ENCODE data around the gene MEP1A. TPM values are rescaled to one million over a fixed set of nuclear protein-coding genes. Genes with fewer than 3 reads are reported as not detected.
"Not testable (repeated sequence)": the region's sequence is repeated elsewhere in the genome, so short reads cannot be mapped to it uniquely, and the experiment has no call there.

MEP1A gene
- total and polyA plus RNA-seq, 9 of the 15 experiments (the other 6 are each of a cell fraction or from before 2014, with no cell fraction given) = not detected

DNA sequence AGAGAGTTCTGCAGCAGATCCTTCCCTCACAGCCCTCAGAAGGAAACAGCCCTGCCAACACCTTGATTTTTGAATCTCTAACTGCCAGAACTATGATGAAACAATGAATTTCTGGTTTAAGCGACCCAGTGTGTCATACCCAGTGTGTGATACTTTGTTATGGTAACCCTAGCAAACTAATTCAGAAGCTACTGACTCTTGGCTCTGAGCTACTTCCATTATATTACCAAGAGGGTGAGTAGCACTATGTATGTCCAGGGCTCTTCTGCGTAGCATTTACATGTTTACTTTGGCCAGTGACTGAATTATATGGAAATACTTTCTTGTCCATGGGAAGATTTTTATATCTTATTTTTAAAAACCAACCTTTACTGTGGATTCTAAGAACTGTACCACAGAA lies 29.7 kb upstream of the MEP1A start (continued):
- TF ChIP-seq ZNF583 (CRISPR knock-in tag; IDR thresholded peaks at IDR 0.05) (no peak), MAFK (IDR thresholded peaks at IDR 0.05; ENCODE audit: low read length) (no peak), BACH1 (tag; IDR thresholded peaks at IDR 0.05) (no peak), NR2C2 (CRISPR knock-in tag; IDR thresholded peaks at IDR 0.05) (no peak), NR2C2 (tag; IDR thresholded peaks at IDR 0.05) (no peak), NR4A1 (CRISPR knock-in tag; IDR thresholded peaks at IDR 0.05) (no peak), NR4A1 (tag; IDR thresholded peaks at IDR 0.05) (no peak)
- TF ChIP-seq, protein P1, sequence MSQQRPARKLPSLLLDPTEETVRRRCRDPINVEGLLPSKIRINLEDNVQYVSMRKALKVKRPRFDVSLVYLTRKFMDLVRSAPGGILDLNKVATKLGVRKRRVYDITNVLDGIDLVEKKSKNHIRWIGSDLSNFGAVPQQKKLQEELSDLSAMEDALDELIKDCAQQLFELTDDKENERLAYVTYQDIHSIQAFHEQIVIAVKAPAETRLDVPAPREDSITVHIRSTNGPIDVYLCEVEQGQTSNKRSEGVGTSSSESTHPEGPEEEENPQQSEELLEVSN (IDR thresholded peaks at IDR 0.05; ENCODE audit: borderline replicate concordance in 1 of 2, extremely low read depth in 1 of 2, insufficient read depth in 1 of 2, insufficient read length in 1 of 2, low read depth in 1 of 2, low read length in 1 of 2, poor library complexity in 1 of 2, severe bottlenecking in 1 of 2) = no peak
- TF ChIP-seq, protein P2, sequence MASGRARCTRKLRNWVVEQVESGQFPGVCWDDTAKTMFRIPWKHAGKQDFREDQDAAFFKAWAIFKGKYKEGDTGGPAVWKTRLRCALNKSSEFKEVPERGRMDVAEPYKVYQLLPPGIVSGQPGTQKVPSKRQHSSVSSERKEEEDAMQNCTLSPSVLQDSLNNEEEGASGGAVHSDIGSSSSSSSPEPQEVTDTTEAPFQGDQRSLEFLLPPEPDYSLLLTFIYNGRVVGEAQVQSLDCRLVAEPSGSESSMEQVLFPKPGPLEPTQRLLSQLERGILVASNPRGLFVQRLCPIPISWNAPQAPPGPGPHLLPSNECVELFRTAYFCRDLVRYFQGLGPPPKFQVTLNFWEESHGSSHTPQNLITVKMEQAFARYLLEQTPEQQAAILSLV (tag; IDR thresholded peaks at IDR 0.05) = no peak
- TF ChIP-seq, protein P3, sequence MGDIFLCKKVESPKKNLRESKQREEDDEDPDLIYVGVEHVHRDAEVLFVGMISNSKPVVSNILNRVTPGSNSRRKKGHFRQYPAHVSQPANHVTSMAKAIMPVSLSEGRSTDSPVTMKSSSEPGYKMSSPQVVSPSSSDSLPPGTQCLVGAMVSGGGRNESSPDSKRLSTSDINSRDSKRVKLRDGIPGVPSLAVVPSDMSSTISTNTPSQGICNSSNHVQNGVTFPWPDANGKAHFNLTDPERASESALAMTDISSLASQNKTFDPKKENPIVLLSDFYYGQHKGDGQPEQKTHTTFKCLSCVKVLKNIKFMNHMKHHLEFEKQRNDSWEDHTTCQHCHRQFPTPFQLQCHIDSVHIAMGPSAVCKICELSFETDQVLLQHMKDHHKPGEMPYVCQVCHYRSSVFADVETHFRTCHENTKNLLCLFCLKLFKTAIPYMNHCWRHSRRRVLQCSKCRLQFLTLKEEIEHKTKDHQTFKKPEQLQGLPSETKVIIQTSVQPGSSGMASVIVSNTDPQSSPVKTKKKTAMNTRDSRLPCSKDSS (IDR thresholded peaks at IDR 0.05; ENCODE audit: low read depth, partially characterized antibody) = no peak
- TF ChIP-seq, protein P4, sequence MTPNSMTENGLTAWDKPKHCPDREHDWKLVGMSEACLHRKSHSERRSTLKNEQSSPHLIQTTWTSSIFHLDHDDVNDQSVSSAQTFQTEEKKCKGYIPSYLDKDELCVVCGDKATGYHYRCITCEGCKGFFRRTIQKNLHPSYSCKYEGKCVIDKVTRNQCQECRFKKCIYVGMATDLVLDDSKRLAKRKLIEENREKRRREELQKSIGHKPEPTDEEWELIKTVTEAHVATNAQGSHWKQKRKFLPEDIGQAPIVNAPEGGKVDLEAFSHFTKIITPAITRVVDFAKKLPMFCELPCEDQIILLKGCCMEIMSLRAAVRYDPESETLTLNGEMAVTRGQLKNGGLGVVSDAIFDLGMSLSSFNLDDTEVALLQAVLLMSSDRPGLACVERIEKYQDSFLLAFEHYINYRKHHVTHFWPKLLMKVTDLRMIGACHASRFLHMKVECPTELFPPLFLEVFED (CRISPR knock-in tag; conservative IDR thresholded peaks at IDR 0.05) = no peak
- TF ChIP-seq, protein P5, sequence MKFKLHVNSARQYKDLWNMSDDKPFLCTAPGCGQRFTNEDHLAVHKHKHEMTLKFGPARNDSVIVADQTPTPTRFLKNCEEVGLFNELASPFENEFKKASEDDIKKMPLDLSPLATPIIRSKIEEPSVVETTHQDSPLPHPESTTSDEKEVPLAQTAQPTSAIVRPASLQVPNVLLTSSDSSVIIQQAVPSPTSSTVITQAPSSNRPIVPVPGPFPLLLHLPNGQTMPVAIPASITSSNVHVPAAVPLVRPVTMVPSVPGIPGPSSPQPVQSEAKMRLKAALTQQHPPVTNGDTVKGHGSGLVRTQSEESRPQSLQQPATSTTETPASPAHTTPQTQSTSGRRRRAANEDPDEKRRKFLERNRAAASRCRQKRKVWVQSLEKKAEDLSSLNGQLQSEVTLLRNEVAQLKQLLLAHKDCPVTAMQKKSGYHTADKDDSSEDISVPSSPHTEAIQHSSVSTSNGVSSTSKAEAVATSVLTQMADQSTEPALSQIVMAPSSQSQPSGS (CRISPR knock-in tag; IDR thresholded peaks at IDR 0.05) = no peak

DNA sequence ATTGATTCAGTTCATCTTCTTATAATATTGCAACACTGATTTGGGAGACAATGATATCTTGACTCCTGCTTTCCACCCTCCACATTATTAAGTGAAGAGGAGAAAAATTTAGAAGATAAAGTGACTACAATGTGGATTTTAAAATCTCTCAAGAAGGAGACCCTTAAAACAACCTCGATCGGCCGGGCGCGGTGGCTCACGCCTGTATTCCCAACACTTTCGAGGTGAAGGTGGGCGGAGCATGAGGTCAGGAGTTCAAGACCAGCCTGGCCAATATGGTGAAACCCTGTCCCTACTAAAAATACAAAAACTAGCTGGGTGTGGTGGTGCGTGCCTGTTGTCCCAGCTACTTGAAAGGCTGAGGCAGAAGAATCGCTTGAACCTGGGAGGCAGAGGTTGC lies 28.9 kb upstream of the MEP1A start:
- H4K20me1 ChIP-seq (replicated peaks; ENCODE audit: control insufficient read depth, insufficient read depth, low read length); H2AFZ ChIP-seq (ENCODE audit: low read depth, low read length); H3K4me1 ChIP-seq (replicated peaks in 1 of 2; ENCODE audit: control insufficient read depth in 2 of 2, insufficient read depth in 2 of 2, low read length in 2 of 2); ATAC-seq; in situ Hi-C loops (cut with MboI); POLR2A ChIA-PET; intact Hi-C loops (cut with micrococcal nuclease); H3K27ac ChIP-seq (ENCODE audit: extremely low read depth, low read depth, low read length); H3K9me3 ChIP-seq (replicated peaks; ENCODE audit: control insufficient read depth, insufficient read depth, low read depth, low read length); H3K9me1 ChIP-seq (ENCODE audit: control insufficient read depth, insufficient read depth, low read length); DNase-seq (ENCODE audit: extremely low read depth in 1 of 4, low spot score in 3 of 4); H3K4me2 ChIP-seq (ENCODE audit: insufficient read depth, low read length); H3K4me3 ChIP-seq; FAIRE-seq; H3K79me2 ChIP-seq (ENCODE audit: control insufficient read depth, insufficient read depth, low read length); H3K9ac ChIP-seq (ENCODE audit: insufficient read depth in 1 of 2, low read depth in 2 of 2, low read length in 2 of 2); H3K36me3 ChIP-seq (ENCODE audit: control insufficient read depth, insufficient read depth, low read length); BruUV-seq (replicated peaks); CTCF ChIA-PET (ENCODE audit: low intra/inter-chr PET ratio); H3K27me3 ChIP-seq (ENCODE audit: control insufficient read depth in 2 of 2, insufficient read depth in 2 of 2, low read length in 2 of 2): not testable (repeated sequence)
- WGBS (ENCODE audit: insufficient coverage, low coverage, missing lambda C conversion rate) = 0% methylated on average over 10 of the region's 10 CpGs

All from K562 (cell line).